GM19463 (cell line): ENCODE data around the gene PDE4B.
"Not testable (repeated sequence)": the region's sequence is repeated elsewhere in the genome, so short reads cannot be mapped to it uniquely, and the experiment has no call there.

ENCODE experiments used
- ATAC-seq: cut with Tn5 transposase; IDR thresholded peaks from one replicate; pipeline ENCODE4 v1.9.1; 2021; ENCODE audit warnings: mild to moderate bottlenecking, moderate library complexity; ENCODE audit not compliant: unreplicated experiment

Gene PDE4B

GRCh38 chr1:66112744-66113400, 320.2 kb downstream of the PDE4B start:
- ATAC-seq = no peak

DNA sequence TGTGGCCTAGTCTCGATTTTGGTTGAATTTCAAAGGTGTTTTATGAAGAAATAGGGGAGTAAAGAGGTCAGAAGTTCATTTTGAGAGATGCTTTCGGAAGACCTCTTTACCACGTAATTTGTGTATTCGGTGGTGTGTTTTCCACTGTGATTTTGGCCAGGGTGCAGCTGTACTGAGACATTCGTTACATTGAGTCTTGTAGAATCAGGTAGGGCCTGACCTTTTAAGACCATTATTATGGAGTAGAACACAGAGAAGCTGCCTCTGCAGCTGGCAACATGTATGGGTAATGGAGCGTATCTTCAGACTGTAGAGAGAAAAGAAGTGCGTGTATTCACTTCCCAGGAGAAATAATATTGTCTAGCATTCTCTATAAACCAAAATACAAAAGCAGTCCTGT, 326.5 kb downstream of the PDE4B start:
- ATAC-seq = peak; percentile 70

DNA sequence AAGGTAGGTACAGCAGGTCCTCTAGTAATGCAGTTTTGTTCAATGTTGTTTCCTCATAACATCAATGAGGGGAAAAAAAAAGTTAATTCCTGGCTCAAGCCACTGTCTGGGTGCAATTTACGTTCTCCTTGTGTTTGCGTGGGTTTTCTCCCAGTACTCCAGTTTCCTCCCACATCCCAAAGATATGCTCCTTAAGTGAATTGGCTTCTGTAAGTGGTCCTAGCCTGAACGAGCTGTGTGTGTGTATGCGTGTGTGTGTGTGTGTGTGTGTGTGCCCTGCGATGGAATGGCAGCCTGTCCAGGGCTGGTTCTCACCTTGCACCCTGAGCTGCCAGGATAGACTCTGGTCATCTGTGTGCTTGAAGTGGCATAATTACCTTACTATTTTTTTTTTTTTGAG, 332.0 kb downstream of the PDE4B start:
- no peak for ATAC-seq

DNA sequence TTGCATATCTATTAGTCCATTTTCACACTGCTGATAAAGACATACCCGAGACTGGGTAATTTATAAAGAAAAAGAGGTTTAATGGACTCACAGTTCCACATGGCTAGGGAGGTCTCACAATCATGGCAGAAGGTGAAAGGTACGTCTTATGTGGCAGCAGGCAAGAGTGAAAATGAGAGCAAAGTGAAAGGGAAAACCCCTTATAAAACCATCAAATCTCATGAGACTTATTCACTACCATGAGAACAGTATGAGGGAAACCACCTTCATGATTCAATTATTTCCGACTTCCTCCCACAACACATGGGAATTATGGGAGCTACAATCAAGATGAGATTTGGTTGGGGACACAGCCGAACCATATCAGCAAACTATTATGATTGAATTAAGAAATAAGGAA, 335.9 kb downstream of the PDE4B start:
- ATAC-seq = not testable (repeated sequence)

DNA sequence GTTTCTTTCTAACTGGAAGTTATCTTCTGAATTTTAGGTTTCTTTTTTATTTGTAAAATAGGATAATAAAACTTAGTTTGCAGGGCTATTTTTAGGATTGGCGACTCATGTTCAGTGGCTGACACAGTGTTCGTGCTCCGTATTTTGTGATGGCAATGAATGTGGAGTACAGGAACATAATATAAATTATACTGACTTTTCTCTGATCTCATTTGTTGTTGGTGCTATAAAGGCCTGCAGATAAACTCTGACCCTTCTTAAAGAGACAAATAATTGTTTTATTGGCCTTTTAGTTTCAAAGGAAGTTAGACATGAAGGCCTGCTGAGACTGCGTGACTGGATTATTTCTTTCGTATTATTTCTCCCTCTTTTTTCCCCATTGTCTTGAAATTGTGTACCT, 339.6 kb downstream of the PDE4B start:
- ATAC-seq = no peak

DNA sequence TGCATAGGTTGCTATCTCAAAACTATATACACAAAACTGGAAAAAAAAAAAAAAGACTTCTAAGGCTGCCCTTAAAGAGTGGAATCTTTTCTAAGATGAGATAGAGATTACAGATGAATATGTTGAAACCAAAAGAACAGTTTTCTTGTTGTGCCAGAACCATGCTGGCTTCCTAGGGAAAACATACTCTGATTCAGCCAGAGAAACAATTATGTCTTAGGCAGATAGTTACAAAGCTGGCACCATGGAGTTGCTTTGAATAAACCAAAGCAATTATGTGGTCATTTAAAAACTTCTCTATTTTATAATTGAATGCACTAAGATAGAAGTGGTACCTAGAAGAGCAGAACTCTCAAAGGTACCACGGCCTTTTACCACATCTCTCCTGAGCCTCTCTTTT, 341.3 kb downstream of the PDE4B start:
- ATAC-seq = no peak

GRCh38 chr1:66135161-66135560, 342.5 kb downstream of the PDE4B start:
- ATAC-seq = no peak

- not testable (repeated sequence) for ATAC-seq
Observed at GRCh38 chr1:66136423-66136822, 343.7 kb downstream of the PDE4B start.

DNA sequence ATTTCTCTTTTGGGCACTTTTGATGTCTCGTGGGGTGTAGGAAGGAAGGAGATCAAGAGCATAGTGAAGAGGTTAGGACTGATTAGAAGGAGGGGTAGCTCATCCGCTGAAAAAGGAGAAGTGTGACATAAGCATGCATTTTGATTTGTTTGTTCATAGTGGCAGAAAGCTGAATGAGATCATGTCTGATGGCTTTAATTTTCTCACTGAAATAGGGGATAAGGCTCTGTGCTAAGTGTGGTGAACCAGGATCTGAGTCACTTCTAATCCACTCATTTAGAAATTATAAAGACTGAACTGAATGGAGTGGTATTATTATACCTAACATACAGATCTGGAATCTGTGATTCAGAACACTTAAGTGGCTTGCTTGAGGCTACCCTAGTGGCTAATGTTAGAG, 344.5 kb downstream of the PDE4B start:
- ATAC-seq = no peak

GRCh38 chr1:66138613-66139012, 345.9 kb downstream of the PDE4B start:
- ATAC-seq = no peak

DNA sequence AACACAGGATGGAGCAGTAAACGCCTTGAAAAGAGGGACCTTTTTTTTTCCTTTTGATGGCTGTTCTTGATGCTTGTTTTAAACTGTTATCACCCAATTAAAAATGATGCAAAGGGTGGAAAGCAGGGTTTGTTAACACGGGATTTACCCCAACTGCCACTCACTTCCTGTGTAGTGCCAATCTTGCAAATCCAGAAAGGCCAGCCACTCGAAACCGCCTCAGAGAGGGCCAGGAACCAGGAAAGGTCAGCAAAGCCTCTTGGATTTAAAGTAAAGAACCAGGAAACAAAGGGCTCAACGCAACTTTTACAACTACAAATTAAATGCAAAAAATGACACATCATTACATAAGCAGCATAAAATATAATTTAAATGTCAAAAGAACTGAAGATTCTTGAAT, 347.4 kb downstream of the PDE4B start:
- ATAC-seq = no peak

- no peak for ATAC-seq
Observed at GRCh38 chr1:66143651-66144050, 351.0 kb downstream of the PDE4B start.

DNA sequence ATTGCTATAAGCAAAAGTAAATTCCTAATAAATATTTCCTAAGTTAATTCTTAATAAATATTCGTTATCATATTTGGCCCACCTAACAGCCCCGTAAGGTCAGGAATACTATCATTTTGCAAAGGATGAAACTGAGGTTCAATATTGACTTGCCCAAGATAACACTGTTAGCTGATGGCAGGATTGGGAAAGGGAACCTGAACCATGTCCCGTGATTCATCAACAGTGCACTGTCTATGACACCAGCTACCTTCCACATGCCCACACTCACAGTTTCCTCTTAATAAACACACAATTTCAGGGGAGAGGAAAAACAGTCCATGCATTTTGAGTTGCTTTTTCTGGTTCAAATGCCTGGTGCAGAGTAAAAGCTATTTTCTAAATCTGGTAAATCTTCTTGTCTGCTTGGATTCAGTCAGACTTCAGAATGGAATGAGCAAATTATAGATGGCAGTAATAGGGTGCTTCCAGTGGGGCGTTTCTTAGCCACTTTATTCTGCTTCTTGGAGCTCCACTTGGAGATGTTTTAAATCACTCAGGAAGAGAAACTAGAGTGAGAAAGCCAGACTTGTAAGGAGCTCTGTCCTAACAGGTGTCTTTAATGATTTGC, 354.6 kb downstream of the PDE4B start:
- no peak for ATAC-seq

DNA sequence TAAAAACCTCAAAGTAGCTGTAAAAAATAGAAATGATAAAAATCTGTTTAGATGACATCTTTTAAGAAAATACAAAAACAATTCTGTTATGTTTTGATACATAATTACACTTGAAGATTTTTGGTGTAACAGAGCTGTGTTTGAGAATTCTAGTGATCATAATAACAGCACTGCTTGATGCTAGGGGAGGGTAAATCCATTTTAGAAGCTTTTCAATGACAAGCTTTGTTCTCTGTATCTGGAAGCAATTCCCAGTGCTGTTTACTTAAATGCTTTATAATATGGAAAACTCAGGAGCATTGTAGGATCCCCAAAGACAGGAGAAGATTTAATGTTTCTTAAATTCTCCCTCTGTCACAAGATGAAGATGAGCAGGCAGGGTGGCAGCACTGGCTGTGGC, 359.3 kb downstream of the PDE4B start:
- no peak for ATAC-seq

DNA sequence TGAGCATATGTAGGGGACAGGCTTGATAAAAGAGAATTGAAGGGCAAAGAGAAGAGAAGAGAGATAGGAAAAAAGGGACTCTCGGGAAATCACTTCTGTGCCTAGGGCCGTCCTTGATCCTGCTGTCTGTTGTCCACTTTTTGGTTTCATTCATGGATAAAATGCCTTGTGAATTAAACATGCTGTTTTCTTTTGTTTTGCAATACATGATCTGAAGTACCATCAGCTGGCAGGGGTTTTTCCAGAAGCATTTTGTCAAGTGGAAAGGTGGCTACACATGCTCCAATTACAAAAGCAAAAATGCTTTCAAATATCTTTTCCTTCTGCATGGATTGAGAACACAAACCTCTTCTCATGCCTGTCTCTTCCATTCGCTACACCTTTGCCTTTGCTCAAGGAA, 361.7 kb downstream of the PDE4B start:
- no peak for ATAC-seq

DNA sequence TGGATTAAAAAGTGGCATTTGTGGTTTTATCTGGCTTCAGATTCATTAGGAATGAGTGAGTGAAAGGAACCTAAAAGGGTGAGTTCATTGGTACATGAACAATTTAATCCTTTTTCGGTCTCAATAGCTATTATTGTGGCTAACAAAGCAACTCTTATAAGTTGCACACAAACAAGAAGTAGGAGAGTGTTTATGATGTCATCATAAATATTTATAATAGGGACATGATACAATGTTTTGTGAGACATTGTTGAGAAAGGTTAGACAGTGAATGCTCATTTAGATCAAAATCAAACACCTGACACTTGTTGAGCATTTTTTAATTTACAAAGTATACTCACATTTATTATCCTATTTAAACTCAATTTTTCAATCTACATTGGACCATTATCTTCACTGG, 363.4 kb downstream of the PDE4B start:
- no peak for ATAC-seq

DNA sequence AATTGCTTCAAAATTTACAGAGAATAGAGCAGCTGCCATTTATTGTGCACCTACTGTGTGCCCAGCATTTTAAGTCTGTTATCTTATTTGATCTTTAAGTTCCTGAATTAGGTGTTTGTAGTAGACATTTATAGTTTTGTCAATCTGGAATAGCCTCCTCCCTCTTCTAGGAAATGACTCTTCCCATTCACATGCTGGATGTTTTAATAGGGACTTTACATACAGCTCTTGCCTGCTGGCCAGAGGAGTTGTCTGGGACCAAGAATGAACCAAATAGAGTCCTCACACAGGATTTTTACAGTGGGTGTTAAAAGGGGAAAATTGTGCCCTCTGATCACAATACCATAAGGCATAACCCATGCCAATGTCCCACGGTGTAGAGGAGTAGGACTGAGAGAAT, 367.1 kb downstream of the PDE4B start:
- no peak for ATAC-seq

GRCh38 chr1:66160719-66161118, 368.0 kb downstream of the PDE4B start:
- ATAC-seq = no peak

DNA sequence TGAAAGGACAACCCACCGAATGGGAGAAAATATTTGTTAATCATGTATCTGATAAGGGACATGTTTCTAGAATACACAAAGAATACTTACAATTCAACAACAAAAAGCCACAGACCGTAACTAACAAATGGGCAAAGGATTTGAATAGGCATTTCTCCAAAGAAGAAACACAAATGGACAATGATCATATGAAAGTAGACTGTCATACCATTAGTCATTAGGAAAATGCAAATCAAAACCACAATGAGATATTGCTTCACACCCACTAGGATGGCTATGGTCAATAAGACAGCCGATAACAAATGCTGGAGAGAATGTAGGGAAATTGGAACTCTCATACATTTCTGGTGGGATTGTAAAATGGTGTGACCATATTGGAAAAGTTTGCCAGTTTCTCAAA, 374.1 kb downstream of the PDE4B start:
- no peak for ATAC-seq

GRCh38 chr1:66167267-66167666, 374.6 kb downstream of the PDE4B start:
- ATAC-seq = no peak

GRCh38 chr1:66168467-66168887, 375.8 kb downstream of the PDE4B start:
- no peak for ATAC-seq

- ATAC-seq = no peak
Observed at GRCh38 chr1:66168948-66169671, 376.4 kb downstream of the PDE4B start.
